ENCODE results near the gene EXT2.
A peak's percentile ranks its signal among the peaks of the same experiment; 100 is the strongest.

Gene EXT2

GRCh38 chr11:44083906-44084305 lies 11.6 kb upstream of the EXT2 start:
- no peak overlapping the region for H3K4me3 ChIP-seq (ENCODE audit: low read depth, low read length)

DNA sequence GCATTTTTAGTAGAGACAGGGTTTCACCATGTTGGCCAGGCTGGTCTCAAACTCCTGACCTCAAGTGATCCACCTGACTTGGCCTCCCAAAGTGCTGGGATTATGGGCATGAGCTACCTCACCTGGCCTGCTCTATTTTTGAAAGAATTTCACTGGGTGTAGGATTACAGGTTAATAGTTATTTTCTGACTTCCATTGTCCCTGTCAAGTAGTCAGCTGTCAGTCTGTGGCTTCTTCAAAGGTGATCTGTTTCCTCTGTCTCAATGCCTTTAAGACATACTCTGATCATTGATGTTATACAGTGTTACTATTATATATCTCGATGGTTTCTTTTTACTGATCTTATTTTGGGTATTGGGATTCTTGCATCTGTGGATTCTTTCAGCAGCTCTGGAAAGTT lies 10.1 kb upstream of the EXT2 start:
- H3K4me3 ChIP-seq (ENCODE audit: low read depth, low read length) = no peak overlapping the region

DNA sequence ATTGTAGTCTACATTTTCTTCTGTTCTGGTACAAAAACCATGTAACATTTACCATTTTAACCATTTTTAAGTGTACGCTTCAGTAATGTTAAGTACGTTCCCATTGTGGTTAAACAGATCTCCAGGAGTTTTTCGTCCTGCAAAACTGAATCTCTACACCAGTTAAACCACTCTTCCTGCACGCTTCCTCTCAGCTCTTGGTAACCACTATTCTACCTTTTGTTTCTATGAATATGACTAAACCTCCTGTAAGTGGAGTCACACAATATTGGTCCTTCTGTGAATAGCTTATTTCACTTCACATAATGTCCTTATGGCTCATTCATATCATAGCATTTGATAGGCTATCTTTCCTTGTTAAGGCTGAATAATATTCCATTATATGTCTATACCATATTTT lies 7.1 kb upstream of the EXT2 start:
- no peak overlapping the region for H3K4me3 ChIP-seq (ENCODE audit: low read depth, low read length)

DNA sequence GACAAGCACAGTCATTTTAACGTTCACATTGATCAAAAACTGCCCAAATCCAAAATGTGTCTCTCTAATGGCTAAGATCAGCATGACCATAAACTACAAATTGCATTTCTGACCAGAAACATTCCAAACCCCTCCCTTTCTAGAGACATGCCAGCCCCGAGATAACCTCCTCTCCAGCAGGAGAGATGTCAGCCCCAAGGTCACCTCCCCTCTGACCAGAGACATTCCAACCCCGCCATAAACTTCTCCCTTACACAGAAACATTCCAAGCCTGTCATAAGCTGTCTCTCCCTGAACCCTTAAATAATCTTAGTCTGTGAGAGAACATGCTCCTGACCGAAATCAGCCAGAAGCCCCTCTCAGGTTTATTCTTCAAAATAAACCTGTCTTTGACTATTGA lies 6.6 kb upstream of the EXT2 start:
- H3K4me3 ChIP-seq (ENCODE audit: low read depth, low read length) = no peak overlapping the region

GRCh38 chr11:44090539-44090938 lies 4.9 kb upstream of the EXT2 start:
- H3K4me3 ChIP-seq (ENCODE audit: low read depth, low read length) = no peak overlapping the region

DNA sequence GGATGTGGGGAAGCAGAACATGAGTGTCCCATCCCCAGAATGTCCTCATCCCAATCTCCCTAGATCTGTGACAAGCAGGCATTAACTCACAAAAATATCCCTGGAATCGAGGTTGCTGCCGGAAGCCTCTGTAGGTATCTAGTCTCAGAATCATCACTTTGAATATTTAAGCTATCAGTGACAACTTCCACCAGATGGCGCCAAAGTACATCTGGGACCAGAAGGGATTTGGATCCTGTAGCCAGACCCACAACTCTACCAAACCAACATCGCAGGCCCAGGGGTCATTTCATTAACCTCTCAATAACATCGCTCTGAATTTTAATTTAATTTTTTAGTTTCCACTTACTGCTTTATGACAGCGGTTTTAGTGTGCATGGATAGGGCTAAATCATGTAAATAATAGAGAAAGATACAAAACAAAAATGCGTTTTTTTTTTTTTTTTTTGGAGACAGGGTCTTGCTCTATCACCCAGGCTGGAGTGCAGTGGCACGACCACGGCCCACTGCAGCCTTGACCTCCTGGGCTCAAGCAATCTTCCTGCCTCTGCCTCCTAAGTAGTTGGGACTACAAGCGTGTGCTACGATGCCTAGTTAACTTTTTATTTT lies 1.1 kb upstream of the EXT2 start:
- H3K4me3 ChIP-seq (ENCODE audit: low read depth, low read length) = no peak overlapping the region

- peak overlapping the region; percentile 65 for H3K4me3 ChIP-seq (ENCODE audit: low read depth, low read length)
These were observed 1.1 kb downstream of the EXT2 start for GRCh38 chr11:44096360-44097185.

GRCh38 chr11:44097821-44098220 lies 2.3 kb downstream of the EXT2 start:
- no peak overlapping the region for H3K4me3 ChIP-seq (ENCODE audit: low read depth, low read length)

- no peak overlapping the region for H3K4me3 ChIP-seq (ENCODE audit: low read depth, low read length)
These were observed 5.6 kb downstream of the EXT2 start for GRCh38 chr11:44101098-44101497.

GRCh38 chr11:44104481-44105294 lies 9.2 kb downstream of the EXT2 start:
- no peak overlapping the region for H3K4me3 ChIP-seq (ENCODE audit: low read depth, low read length)

DNA sequence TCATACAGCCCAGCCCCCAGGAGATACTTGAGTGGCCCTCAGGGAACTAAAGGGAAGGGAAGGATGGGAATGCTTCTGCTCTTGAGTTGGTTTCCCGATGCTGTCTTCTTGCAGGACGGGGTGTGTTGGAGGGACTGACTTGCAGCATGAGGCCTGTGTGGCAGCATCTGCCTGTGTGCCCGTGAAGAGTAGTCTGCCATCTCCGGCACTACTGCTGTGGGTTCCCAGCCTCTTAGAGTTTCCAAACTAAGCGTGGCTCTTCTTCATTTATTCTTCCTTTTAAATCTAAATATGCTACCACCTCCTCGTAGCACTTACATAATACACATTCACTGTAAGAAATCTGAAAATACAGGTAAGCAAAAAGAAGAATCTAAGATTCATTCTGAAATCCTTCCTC lies 12.8 kb downstream of the EXT2 start:
- no peak overlapping the region for H3K4me3 ChIP-seq (ENCODE audit: low read depth, low read length)

GRCh38 chr11:44110231-44110679 lies 14.8 kb downstream of the EXT2 start:
- no peak overlapping the region for H3K4me3 ChIP-seq (ENCODE audit: low read depth, low read length)

DNA sequence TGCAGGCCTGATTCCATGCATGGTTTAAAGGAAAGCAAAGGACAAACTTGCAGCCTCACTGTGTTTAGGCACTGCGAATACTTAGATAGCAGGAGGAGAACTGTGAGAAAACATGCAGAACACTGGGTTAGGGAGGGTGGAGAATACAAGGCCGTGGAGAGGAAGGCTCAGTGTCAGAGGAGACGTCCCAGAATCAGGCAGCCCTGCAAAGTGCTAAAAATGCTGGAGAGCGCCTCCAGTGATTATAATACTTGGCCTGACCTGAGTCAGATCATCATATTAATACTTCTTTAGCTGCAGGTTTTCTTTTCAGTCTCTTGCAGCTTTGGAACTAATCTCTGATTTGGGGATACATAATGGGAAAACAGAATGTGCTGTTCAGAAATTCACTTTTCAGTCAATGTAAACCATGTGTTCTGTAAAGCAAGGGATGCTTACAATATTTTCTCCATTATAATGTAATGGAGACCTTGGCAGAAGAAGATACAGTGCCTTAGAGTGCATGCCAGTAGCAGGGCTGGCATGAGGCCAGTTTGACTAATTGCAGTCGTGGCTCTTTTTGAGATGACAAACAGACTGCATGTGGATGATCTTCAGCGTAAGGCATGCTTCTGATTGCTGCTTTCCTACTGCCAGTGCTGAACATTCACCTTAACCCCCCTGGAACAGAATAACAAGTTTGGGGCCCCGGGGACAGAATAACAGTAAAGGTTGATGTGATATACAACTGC lies 16.8 kb downstream of the EXT2 start:
- H3K4me3 ChIP-seq (ENCODE audit: low read depth, low read length) = no peak overlapping the region

DNA sequence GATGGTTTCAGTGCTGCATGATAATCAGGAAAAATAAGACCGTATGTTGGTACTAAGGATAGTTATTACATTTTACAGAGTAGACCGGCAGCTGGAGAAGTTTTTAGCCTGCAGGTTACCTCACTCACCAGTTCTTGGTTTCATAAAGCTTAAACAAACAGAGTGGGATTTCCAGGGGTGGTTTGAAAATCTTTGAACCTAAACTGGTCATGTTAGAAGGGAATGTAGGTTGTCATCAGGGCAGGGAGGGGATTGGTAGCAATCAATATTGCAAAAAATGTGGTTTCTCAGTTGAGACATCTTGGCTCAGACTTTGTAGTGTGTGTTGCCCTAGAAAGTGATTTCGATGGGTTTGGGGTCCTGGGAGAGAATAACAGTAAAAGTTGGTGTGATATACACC lies 17.5 kb downstream of the EXT2 start:
- no peak overlapping the region for H3K4me3 ChIP-seq (ENCODE audit: low read depth, low read length)

DNA sequence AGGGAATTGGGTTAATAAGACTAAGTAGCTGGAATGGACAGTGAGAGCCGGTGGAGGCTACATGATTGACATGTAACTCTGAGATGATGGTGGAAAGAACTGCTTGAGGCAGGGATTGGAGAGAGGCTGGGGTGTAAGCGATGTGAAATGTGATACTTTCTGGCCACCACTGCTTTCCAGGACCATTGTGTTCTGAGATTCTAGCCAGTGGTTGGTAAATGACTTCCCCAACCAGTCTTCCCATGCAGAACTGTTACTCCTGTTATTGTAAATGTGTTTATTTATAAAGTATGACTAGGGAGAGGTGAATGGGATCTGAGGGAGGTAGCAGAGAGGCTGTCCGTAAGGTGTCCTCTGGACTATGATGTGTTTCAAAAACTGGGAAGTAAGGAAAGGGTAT lies 18.1 kb downstream of the EXT2 start:
- no peak overlapping the region for H3K4me3 ChIP-seq (ENCODE audit: low read depth, low read length)

DNA sequence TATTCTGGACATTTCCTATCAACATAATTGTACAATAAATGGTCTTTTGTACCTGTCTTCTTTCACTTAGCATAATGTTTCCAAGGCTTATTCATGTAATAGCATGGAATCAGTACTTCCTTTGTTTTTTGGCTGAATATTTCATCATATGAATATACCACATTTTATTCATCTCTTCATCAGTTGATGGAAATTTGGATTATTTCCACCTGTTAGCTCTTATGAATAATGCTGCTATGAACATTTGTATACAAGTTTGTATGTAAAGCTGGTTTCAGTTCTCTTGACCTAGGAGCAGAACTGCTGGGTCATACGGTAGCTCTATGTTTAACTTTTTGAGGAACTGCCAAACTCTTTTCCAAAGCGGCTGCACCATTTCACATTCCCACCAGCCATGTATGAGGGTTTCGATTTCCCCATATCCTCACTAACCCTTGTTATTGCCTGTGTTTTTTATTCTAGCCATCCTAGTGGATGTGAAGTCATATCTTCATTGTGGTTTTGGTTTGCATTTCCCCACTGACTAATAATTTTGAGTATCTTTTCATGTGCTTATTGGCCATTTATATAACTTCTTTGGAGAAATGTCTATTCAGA lies 20.9 kb downstream of the EXT2 start:
- no peak overlapping the region for H3K4me3 ChIP-seq (ENCODE audit: low read depth, low read length)

GRCh38 chr11:44120169-44120568 lies 24.7 kb downstream of the EXT2 start:
- H3K4me3 ChIP-seq (ENCODE audit: low read depth, low read length) = no peak overlapping the region

- no peak overlapping the region for H3K4me3 ChIP-seq (ENCODE audit: low read depth, low read length)
These were observed 30.1 kb downstream of the EXT2 start for GRCh38 chr11:44125598-44125997.

- no peak overlapping the region for H3K4me3 ChIP-seq (ENCODE audit: low read depth, low read length)
These were observed 30.8 kb downstream of the EXT2 start for GRCh38 chr11:44126304-44126703.

DNA sequence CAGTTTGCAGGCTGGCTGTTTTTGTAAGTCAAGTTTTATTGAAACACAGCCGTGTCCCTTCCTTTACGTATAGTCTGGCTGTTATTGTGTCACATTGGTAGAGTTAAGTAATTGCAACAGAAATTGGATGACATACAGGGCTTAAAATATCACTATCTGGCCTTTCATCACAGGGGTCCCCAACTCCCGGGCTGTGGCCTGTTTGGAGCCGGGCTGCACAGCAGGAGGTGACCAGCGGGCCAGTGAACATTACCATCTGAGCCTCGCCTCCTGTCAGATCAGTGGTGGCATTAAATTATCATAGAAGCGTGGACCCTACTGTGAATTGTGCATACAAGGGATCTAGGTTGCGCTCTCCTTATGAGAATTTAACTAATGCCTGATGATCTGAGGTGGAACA lies 31.7 kb downstream of the EXT2 start:
- no peak overlapping the region for H3K4me3 ChIP-seq (ENCODE audit: low read depth, low read length)

- H3K4me3 ChIP-seq (ENCODE audit: low read depth, low read length) = no peak overlapping the region
These were observed 33.3 kb downstream of the EXT2 start for GRCh38 chr11:44128729-44129128.

Measured in iPS-11a (cell line).